Endothelial cell of umbilical vein (primary cell): ENCODE measurements around the gene RORB. TPM values are rescaled to one million over a fixed set of nuclear protein-coding genes. Genes with fewer than 3 reads are reported as not detected.

Experiments used
- BruUV-seq: library from RNA; stranded (reverse); fragments of 400-500 nt; replicated peaks from 2 replicates; lab custom pipeline; 2021; lab: Mats Ljungman, UMichigan
- CTCF ChIA-PET: fragments of 300-600, 350-600 bp; sonication (Branson Sonifier 250); formaldehyde crosslinking; loops from one replicate; lab custom pipeline; 2021; ENCODE audit warnings: antibody characterized with exemption, inconsistent platforms; lab: Charles Lee
- POLR2A ChIA-PET: fragments of 300-600, 350-600 bp; sonication (Branson Sonifier 250); formaldehyde crosslinking; loops from one replicate; lab custom pipeline; 2021; ENCODE audit warnings: antibody characterized with exemption, inconsistent platforms; lab: Charles Lee
- DNase-seq: peaks from one replicate; pipeline ENCODE4 v3.0.0-alpha.2; 2011; ENCODE audit warnings: low read depth, low spot score
- FAIRE-seq: peaks from 2 replicates; lab custom pipeline; 2011; peaks lifted over from hg19 to GRCh38; lab: Jason Lieb, UNC
- H2AFZ ChIP-seq: 2 replicates; pipeline ENCODE4 v1.6.0; 2012; ENCODE audit warnings: low read depth, low read length, control low read depth, inconsistent platforms
- H3K27ac ChIP-seq: 2 replicates; pipeline ENCODE4 v1.5.1; 2011; ENCODE audit warnings: low read depth, mild to moderate bottlenecking, control low read depth, low read length, moderate library complexity; ENCODE audit not compliant: insufficient read depth
- H3K27me3 ChIP-seq, 2 experiments: 2 replicates each; pipeline versions ENCODE4 v1.6.0 to v1.6.1; 2011; ENCODE audit warnings: low read length in 2 of 2, mixed read lengths in 1 of 2; ENCODE audit not compliant: control insufficient read depth in 2 of 2, insufficient read depth in 2 of 2
- H3K36me3 ChIP-seq, 2 experiments: 2 replicates in 1 of 2; 3 replicates in 1 of 2; pipeline ENCODE4 v1.5.1; 2011; ENCODE audit warnings: low read length in 2 of 2, mild to moderate bottlenecking in 1 of 2, moderate library complexity in 1 of 2; ENCODE audit not compliant: control insufficient read depth in 2 of 2, insufficient read depth in 2 of 2; ENCODE audit errors: extremely low read depth in 1 of 2
- H3K4me1 ChIP-seq: 3 replicates; pipeline ENCODE4 v1.5.1; 2011; ENCODE audit warnings: mild to moderate bottlenecking, low read length; ENCODE audit not compliant: control insufficient read depth, insufficient read depth; ENCODE audit errors: extremely low read depth
- H3K4me2 ChIP-seq: 2 replicates; pipeline ENCODE4 v1.6.1; 2011; ENCODE audit warnings: low read length, control low read depth, mixed read lengths; ENCODE audit not compliant: insufficient read depth
- H3K4me3 ChIP-seq, 3 experiments: fragments of 200-600 bp in 1 of 3; sonication (generic), shearing (Covaris generic) in 1 of 3; replicated peaks in 1 of 3; 2 replicates each; pipeline ENCODE4 v1.5.1; 2011 to 2016; ENCODE audit warnings: control low read depth in 3 of 3, low read length in 3 of 3, mild to moderate bottlenecking in 2 of 3, inconsistent platforms in 1 of 3, low read depth in 1 of 3, moderate library complexity in 1 of 3; ENCODE audit not compliant: insufficient read depth in 1 of 3
- H3K79me2 ChIP-seq: 2 replicates; pipeline ENCODE4 v1.6.0; 2012; ENCODE audit warnings: low read length, inconsistent platforms; ENCODE audit not compliant: control insufficient read depth, insufficient read depth
- H3K9ac ChIP-seq: replicated peaks from 2 replicates; pipeline ENCODE3; 2011; ENCODE audit warnings: low read length, control low read depth; ENCODE audit not compliant: insufficient read depth; ENCODE audit errors: extremely low read depth
- H3K9me1 ChIP-seq: replicated peaks from 3 replicates; pipeline ENCODE4 v1.6.0; 2011; ENCODE audit warnings: mild to moderate bottlenecking, low read length; ENCODE audit not compliant: control insufficient read depth, insufficient read depth; ENCODE audit errors: extremely low read depth
- H3K9me3 ChIP-seq: replicated peaks from 2 replicates; pipeline ENCODE4 v1.5.1; 2012; ENCODE audit warnings: low read length, inconsistent platforms; ENCODE audit not compliant: control insufficient read depth, insufficient read depth
- H4K20me1 ChIP-seq: replicated peaks from 2 replicates; pipeline ENCODE3; 2011; ENCODE audit warnings: mild to moderate bottlenecking, low read length; ENCODE audit not compliant: control insufficient read depth, insufficient read depth; ENCODE audit errors: extremely low read depth
- CTCF ChIP-seq, 2 donors: IDR thresholded peaks; 1 replicate in 1 of 2; 2 replicates in 1 of 2; pipeline ENCODE4 v1.5.1; 2011; ENCODE audit warnings: low read length in 2 of 2, mild to moderate bottlenecking in 2 of 2, moderate library complexity in 2 of 2, control low read depth in 1 of 2, inconsistent platforms in 1 of 2, low read depth in 1 of 2; ENCODE audit not compliant: insufficient read depth in 1 of 2; ENCODE audit errors: extremely low read depth in 1 of 2
- EZH2 ChIP-seq: IDR thresholded peaks from 2 replicates; pipeline ENCODE4 v1.6.1; 2012; ENCODE audit warnings: borderline replicate concordance, low read depth, mild to moderate bottlenecking, moderate library complexity, low read length, inconsistent platforms; ENCODE audit not compliant: severe bottlenecking
- FOS ChIP-seq: IDR thresholded peaks from 2 replicates; pipeline ENCODE4 v1.6.1; 2011; ENCODE audit warnings: mild to moderate bottlenecking, low read length, moderate library complexity, borderline replicate concordance; ENCODE audit not compliant: insufficient read depth
- JUN ChIP-seq: IDR thresholded peaks from 2 replicates; pipeline ENCODE4 v1.6.1; 2011; ENCODE audit warnings: borderline replicate concordance, low read depth; ENCODE audit not compliant: insufficient read length, insufficient read depth
- MAX ChIP-seq: IDR thresholded peaks from 2 replicates; pipeline ENCODE4 v1.6.1; 2011; ENCODE audit not compliant: insufficient read depth, insufficient read length
- MYC ChIP-seq: IDR thresholded peaks from one replicate; pipeline ENCODE4 v1.6.1; 2011; ENCODE audit warnings: mild to moderate bottlenecking, low read depth, low read length
- POLR2A ChIP-seq: IDR thresholded peaks from 2 replicates; pipeline ENCODE4 v1.6.1; 2012; ENCODE audit warnings: low read depth, mild to moderate bottlenecking, control low read depth, low read length
- dilution Hi-C: fragments of 300-500 bp; cut with MboI; formaldehyde crosslinking; loops from one replicate; pipeline ENCODE4 v1.15.0; 2019; ENCODE audit warnings: low sequenced_read_pairs; ENCODE audit not compliant: extremely low pct_ligation_motif_present
- intact Hi-C: fragments of 100-400 bp; cut with micrococcal nuclease; formaldehyde crosslinking; loops from one replicate; pipeline ENCODE4 v1.10.0; 2022
- polyA plus RNA-seq, 4 experiments: library from polyadenylated mRNA; depleted of rRNA in 3 of 4; stranded (reverse) in 3 of 4; unstranded in 1 of 4; fragments of >200 nt; gene quantifications; 2 replicates each; pipeline versions ENCODE4 v1.2.1 to v1.2.3, GENCODE V29; 2011 to 2012; ENCODE audit warnings: missing spikeins in 1 of 4
- total RNA-seq: library from RNA; stranded (reverse); gene quantifications from 2 replicates; pipeline ENCODE4 v1.2.3, GENCODE V29; 2021

RORB gene
- total and polyA plus RNA-seq, 2 donors (not counting 3 experiments of a cell fraction or from before 2014, with no cell fraction given), result not detected

GRCh38 chr9:74519419-74519818 lies 22.3 kb downstream of the RORB start:
- CTCF ChIA-PET, result no interaction called here
- H4K20me1 ChIP-seq, result no peaks in the 10 kb centered on the region
- dilution Hi-C loops (no loop called here), intact Hi-C loops (no loop called here)
- no peak overlapping the region for H2AFZ ChIP-seq
- no peaks in the 10 kb centered on the region for H3K9me3 ChIP-seq
- no peak for DNase-seq
- H3K27me3 ChIP-seq, result no peaks in the 10 kb centered on the region
- H3K27ac ChIP-seq, result no peak overlapping the region
- H3K9me1 ChIP-seq, result no peaks in the 10 kb centered on the region
- no peak overlapping the region for H3K4me2 ChIP-seq
- no TSS peak for BruUV-seq
- H3K36me3 ChIP-seq, result no peaks in the 10 kb centered on the region
- H3K9ac ChIP-seq, result no peak overlapping the region
- H3K79me2 ChIP-seq, result no peaks in the 10 kb centered on the region
- POLR2A ChIA-PET, result no interaction called here
- FAIRE-seq, result no peak
- no peaks in the 10 kb centered on the region for H3K4me1 ChIP-seq
- no peak overlapping the region for H3K4me3 ChIP-seq
- TF ChIP-seq CTCF (IDR thresholded peaks at IDR 0.05; ENCODE audit: extremely low read depth in 1 of 2, insufficient read depth in 1 of 2, low read depth in 1 of 2, low read length in 2 of 2), result no peak

DNA sequence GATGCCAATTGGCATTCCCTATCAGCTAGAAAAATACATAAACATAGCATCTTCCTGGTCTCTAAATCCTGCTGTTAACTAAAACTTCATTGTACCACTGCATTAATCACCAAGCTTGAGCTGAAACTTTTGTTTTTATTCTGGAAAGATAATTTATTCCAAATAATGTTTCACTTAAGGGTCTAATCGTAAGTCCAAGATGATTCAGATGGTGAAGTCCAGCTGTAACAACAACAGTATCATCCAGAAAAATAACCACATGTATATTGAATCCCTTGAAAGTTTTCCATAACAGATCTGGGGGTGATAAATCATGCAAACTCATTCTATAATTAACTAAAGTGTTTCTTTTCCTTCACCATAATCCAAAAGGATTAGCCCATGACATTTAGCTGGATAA lies 23.9 kb downstream of the RORB start:
- Histone ChIP-seq H3K79me2 (no peaks in the 10 kb centered on the region), H3K27ac (no peak overlapping the region), H3K4me1 (no peaks in the 10 kb centered on the region), H3K9ac (no peak overlapping the region), H4K20me1 (no peaks in the 10 kb centered on the region), H3K36me3 (no peaks in the 10 kb centered on the region), H3K9me1 (no peaks in the 10 kb centered on the region), H3K4me3 (no peak overlapping the region), H3K9me3 (no peaks in the 10 kb centered on the region), H3K4me2 (no peak overlapping the region), H3K27me3 (no peaks in the 10 kb centered on the region), H2AFZ (no peak overlapping the region)
- ChIA-PET POLR2A (no interaction called here), CTCF (no interaction called here)
- intact Hi-C loops, result no loop called here
- FAIRE-seq (no peak), DNase-seq (no peak)
- dilution Hi-C loops, result no loop called here
- TF ChIP-seq MAX (no peak), FOS (no peak), POLR2A (no peak), EZH2 (no peak), JUN (no peak), MYC (no peak)
- no TSS peak for BruUV-seq
